Gastroesophageal sphincter (tissue), 4 donors: Measurements from ENCODE around the gene GALR3. TPM values are rescaled to one million over a fixed set of nuclear protein-coding genes. Genes with fewer than 3 reads are reported as not detected.

Source experiments
- ATAC-seq: fragments of 150-250 bp; one replicate; pipeline ENCODE4 v1.9.1; 2016; ENCODE audit warnings: mild to moderate bottlenecking, moderate library complexity
- H3K27ac ChIP-seq, 4 donors: fragments of 200-600 bp; sonication (generic) in 3 of 4; 1 replicate in 3 of 4; 2 replicates in 1 of 4; pipeline ENCODE4 v1.5.1; 2016 to 2019
- H3K27me3 ChIP-seq: fragments of 200-600 bp; sonication (generic); one replicate; pipeline ENCODE4 v1.5.1; 2019
- H3K36me3 ChIP-seq, 2 donors: fragments of 200-600 bp; sonication (generic); one replicate each; pipeline ENCODE4 v1.5.1; 2019; ENCODE audit warnings: control low read depth in 1 of 2
- H3K4me1 ChIP-seq, 3 donors: fragments of 200-600 bp; sonication (generic); 1 replicate in 2 of 3; 2 replicates in 1 of 3; pipeline ENCODE4 v1.5.1; 2016 to 2019; ENCODE audit warnings: control low read depth in 2 of 3
- H3K4me3 ChIP-seq, 2 donors: fragments of 200-600 bp; sonication (generic); one replicate each; pipeline ENCODE4 v1.5.1; 2019; ENCODE audit warnings: mild to moderate bottlenecking in 1 of 2, moderate library complexity in 1 of 2
- H3K9me3 ChIP-seq, 3 donors: fragments of 200-600 bp; sonication (generic); one replicate each; pipeline ENCODE4 v1.5.1; 2017 to 2019; ENCODE audit warnings: control low read depth in 2 of 3
- EP300 ChIP-seq: sonication (generic); formaldehyde crosslinking; IDR thresholded peaks from one replicate; pipeline ENCODE4 v1.6.1; 2017; ENCODE audit warnings: antibody characterized with exemption, mild to moderate bottlenecking
- POLR2A ChIP-seq, 2 donors: fragments of 450-650 bp; IDR thresholded peaks; one replicate each; pipeline ENCODE4 v1.6.1; 2017; ENCODE audit warnings: antibody characterized with exemption in 2 of 2, mild to moderate bottlenecking in 2 of 2, moderate library complexity in 1 of 2
- POLR2AphosphoS5 ChIP-seq: sonication (generic); formaldehyde crosslinking; IDR thresholded peaks from one replicate; pipeline ENCODE4 v1.6.1; 2017; ENCODE audit warnings: antibody characterized with exemption
- WGBS, 2 donors: methylation state at CpG; one replicate each; pipeline ENCODE4 v1.1.5; 2018; ENCODE audit warnings: low coverage in 1 of 2; 5-methylcytosine and 5-hydroxymethylcytosine counted together
- total RNA-seq, 4 donors: library from RNA; depleted of rRNA; stranded (reverse); fragments of >200 nt; gene quantifications; one replicate each; pipeline ENCODE4 v1.1.0, GENCODE V29; 2016
- TF ChIP-seq, protein P1 (sequence below), 4 experiments: fragments of 200-600 bp in 2 of 4; fragments of 450-650 bp in 2 of 4; sonication (generic) in 1 of 4; IDR thresholded peaks; one replicate each; pipeline ENCODE4 v1.5.1; 2017 to 2019; ENCODE audit warnings: antibody characterized with exemption in 4 of 4, mild to moderate bottlenecking in 2 of 4, moderate library complexity in 2 of 4

GALR3 gene
- total RNA-seq, 4 donors from 2014 or later: not detected

GRCh38 chr22:37854946-37855345 is 31.8 kb downstream of the GALR3 start:
- no peaks in the 10 kb centered on the region for H3K27me3 ChIP-seq
- peak overlapping the region in 3 of 4 donors; percentile 9 to 40 (median 14) for H3K27ac ChIP-seq
- no peaks in the 10 kb centered on the region for H3K9me3 ChIP-seq
- no peak overlapping the region for H3K4me3 ChIP-seq
- H3K4me1 ChIP-seq: peaks cover 0 to 56% (median 12%) of the 10 kb centered on the region in 3 donors
- 15 to 24% methylated on average over 2 of the region's 2 CpGs for WGBS, 2 donors
- H3K36me3 ChIP-seq: peaks cover 0 to 91% of the 10 kb centered on the region in 2 donors
- TF ChIP-seq POLR2A (IDR thresholded peaks at IDR 0.05): no peak
- TF ChIP-seq POLR2AphosphoS5: no peak
- TF ChIP-seq, protein P1, sequence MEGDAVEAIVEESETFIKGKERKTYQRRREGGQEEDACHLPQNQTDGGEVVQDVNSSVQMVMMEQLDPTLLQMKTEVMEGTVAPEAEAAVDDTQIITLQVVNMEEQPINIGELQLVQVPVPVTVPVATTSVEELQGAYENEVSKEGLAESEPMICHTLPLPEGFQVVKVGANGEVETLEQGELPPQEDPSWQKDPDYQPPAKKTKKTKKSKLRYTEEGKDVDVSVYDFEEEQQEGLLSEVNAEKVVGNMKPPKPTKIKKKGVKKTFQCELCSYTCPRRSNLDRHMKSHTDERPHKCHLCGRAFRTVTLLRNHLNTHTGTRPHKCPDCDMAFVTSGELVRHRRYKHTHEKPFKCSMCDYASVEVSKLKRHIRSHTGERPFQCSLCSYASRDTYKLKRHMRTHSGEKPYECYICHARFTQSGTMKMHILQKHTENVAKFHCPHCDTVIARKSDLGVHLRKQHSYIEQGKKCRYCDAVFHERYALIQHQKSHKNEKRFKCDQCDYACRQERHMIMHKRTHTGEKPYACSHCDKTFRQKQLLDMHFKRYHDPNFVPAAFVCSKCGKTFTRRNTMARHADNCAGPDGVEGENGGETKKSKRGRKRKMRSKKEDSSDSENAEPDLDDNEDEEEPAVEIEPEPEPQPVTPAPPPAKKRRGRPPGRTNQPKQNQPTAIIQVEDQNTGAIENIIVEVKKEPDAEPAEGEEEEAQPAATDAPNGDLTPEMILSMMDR (IDR thresholded peaks at IDR 0.05): no peak
- ATAC-seq: no peak

DNA sequence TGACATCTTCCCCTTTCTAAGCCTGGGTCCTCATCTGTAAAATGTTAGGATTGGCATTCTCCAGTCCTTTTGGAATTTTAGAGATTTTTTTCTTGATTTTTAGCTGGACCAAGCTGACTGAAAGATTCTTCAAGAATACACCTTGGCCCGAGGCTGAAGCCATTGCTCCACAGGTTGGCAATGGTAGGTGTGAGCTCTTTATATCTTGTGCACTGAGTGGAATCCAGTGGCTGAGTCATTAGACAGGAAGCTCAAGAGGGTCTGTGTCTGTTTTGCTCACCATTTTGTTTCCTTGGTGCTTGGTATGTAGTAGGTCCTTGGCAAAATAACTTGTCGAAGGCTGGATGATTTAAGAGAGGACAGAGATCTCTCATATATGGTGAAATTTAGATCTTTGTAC is 32.3 kb downstream of the GALR3 start:
- Histone ChIP-seq H3K27me3 (no peaks in the 10 kb centered on the region), H3K36me3 (peaks cover 0 to 96% of the 10 kb centered on the region in 2 donors), H3K4me1 (peaks cover 0 to 50% (median 7%) of the 10 kb centered on the region in 3 donors), H3K4me3 (no peak overlapping the region), H3K9me3 (no peaks in the 10 kb centered on the region), H3K27ac (peak overlapping the region in 2 of 4 donors; percentile 9 to 25)
- ATAC-seq: no peak
- 92 to 100% methylated on average over 1 to 2 of the region's 2 CpGs for WGBS, 2 donors
- TF ChIP-seq POLR2AphosphoS5: no peak
- no peak for TF ChIP-seq EP300
- no peak for TF ChIP-seq POLR2A (IDR thresholded peaks at IDR 0.05)
- TF ChIP-seq, protein P1 (IDR thresholded peaks at IDR 0.05): no peak

GRCh38 chr22:37860796-37861421 is 37.7 kb downstream of the GALR3 start:
- 57% methylated on average over 6 of the region's 7 CpGs; no CpG with 5 or more reads in 1 of the 2 donors for WGBS, 2 donors
- ATAC-seq: no peak
- H3K36me3 ChIP-seq: peaks cover 0 to 100% of the 10 kb centered on the region in 2 donors
- no peaks in the 10 kb centered on the region for H3K27me3 ChIP-seq
- TF ChIP-seq POLR2AphosphoS5 (no peak), POLR2A (IDR thresholded peaks at IDR 0.05) (no peak), EP300 (no peak)
- TF ChIP-seq, protein P1 (IDR thresholded peaks at IDR 0.05): no peak
- no peaks in the 10 kb centered on the region for H3K9me3 ChIP-seq
- H3K4me3 ChIP-seq: no peak overlapping the region
- peaks cover 0 to 24% (median 0%) of the 10 kb centered on the region in 3 donors for H3K4me1 ChIP-seq
- no peak overlapping the region for H3K27ac ChIP-seq

DNA sequence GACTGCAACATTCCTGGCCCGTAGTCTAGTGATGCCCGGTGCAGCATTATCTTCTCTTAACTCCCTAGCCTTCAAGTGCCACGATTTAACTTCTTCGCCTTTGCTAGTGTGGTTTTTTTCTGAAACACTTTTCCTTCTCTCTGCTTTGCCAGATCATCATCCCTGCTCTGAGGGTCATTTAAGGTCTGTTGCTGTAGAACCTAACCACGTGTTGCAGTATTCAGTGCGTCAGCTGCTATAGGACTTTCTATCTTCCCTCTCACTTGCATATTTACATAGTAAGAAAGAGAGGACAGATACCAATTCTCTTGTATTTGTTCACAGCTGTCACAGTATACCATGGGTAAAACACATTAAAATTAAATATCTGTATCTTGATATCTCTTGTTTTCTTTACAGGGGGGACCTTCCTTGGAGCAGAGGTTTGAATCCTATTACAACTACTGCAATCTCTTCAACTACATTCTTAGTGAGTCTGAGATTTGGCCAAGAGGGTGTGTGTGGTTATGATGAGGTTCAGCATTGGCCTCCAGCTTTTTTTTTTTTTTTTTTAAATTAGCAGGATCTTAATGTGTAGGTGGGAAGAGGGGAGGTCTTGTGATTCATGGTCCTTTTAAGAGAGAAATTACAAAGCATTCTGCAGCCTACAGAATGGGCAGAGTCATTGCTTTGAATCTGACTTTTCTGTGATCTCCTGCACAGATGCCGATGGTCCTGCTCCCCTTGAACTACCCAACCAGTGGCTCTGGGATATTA is 39.6 kb downstream of the GALR3 start:
- TF ChIP-seq, protein P1 (IDR thresholded peaks at IDR 0.05): no peak
- no peak for TF ChIP-seq EP300
- no peak for TF ChIP-seq POLR2AphosphoS5
- no peak for TF ChIP-seq POLR2A (IDR thresholded peaks at IDR 0.05)
- no peaks in the 10 kb centered on the region for H3K27me3 ChIP-seq
- H3K9me3 ChIP-seq: no peaks in the 10 kb centered on the region
- WGBS, 2 donors: 41 to 53% methylated on average over 6 to 7 of the region's 7 CpGs
- H3K4me3 ChIP-seq: no peak overlapping the region
- peak overlapping the region in 3 of 4 donors; percentile 2 to 25 (median 11) for H3K27ac ChIP-seq
- ATAC-seq: no peak
- H3K4me1 ChIP-seq: peaks cover 0 to 24% (median 0%) of the 10 kb centered on the region in 3 donors
- peaks cover 0 to 100% of the 10 kb centered on the region in 2 donors for H3K36me3 ChIP-seq
